OCI-M2 (cell line): ENCODE results near the gene SARDH.

Experiments
- DNase-seq: peaks from one replicate; lab custom pipeline; 2025; ENCODE audit not compliant: unreplicated experiment; lab: John Stamatoyannopoulos, UW

The SARDH gene

GRCh38 chr9:133705576-133705975 is 32.6 kb downstream of the SARDH start:
- DNase-seq, result no peak

GRCh38 chr9:133704711-133705181 is 33.4 kb downstream of the SARDH start:
- DNase-seq, result no peak

DNA sequence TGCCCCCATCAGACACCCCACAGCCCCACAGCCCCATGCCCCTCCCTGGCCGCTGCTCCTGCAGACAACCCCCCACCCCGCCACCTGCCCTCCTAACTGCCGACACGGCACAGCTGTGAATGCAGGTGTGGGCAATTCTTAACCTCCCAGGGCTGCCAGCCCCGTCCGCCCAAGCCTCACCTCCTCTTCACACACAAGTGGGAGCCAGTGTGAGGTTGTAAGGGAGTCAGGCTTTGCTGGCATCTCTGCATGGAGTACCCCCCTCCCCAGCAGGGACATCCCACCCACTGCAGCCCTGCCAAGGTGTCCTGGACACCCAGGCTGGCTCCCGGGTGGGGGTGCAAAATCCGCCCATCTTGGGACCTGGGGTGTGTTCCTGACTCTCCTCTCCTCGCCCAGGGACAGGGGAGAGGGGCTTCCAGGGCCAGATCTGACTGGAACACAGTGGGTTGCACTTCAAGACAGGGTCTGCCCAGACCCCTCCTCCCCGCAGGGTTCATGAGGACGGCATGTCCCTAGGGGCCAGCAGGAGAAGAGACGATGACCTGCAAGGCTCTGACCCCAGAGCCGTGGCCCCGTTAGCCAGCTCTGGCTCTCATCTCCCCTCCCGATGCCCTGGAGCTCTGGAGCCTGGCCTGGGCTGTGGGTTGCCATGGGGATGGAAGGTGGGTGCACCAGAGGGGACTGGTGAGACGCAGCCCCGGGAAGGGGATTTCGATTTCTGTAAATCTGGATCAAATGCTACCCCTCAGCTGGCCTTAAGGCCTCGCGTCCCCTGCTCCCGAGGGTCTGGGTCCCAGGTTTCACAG is 34.4 kb downstream of the SARDH start:
- no peak for DNase-seq

DNA sequence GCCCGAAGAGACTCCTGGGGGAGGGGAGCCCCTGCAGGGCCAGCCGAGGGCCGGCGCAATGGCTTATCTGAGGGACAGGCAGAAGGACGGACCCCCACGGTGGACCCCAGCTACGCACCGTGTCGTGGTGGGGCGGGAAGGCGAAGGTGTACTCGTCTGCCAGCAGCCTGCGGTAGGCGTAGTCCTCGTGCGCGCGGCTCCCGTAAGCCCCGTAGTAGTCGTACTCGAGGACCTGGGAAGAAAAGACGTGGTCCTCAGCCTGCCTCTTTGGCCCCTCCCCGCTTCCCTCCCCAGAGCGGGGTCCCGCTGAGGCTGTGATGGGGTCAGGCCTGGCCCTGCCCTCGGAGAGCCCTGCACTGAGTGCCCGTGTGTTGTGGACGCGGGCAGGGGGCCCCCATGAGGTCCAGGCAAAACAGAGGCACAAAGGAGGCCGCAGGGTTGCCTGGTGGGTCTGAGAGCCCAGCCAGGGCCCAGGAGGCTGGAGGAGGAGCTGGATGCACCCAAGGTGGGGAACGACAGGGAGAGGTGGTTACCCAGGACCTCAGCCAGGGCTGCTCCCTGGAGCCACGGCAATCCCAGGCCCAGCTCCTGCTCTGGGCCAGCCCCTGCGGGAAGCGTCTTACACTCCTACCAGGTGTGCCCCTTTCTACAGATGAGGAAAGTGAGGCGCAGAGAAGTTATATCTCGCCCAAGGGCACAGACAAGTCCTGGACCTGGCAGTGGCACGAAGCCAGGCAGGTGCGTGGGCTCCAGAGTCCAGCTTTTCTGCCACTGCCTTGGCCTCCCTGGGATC is 35.2 kb downstream of the SARDH start:
- DNase-seq, result no peak

GRCh38 chr9:133701981-133702797 is 36.0 kb downstream of the SARDH start:
- DNase-seq, result no peak

GRCh38 chr9:133701321-133701980 is 36.7 kb downstream of the SARDH start:
- DNase-seq, result no peak

GRCh38 chr9:133700819-133701320 is 37.3 kb downstream of the SARDH start:
- DNase-seq, result no peak

- DNase-seq, result no peak
Observed at GRCh38 chr9:133699546-133699945, 38.6 kb downstream of the SARDH start.

DNA sequence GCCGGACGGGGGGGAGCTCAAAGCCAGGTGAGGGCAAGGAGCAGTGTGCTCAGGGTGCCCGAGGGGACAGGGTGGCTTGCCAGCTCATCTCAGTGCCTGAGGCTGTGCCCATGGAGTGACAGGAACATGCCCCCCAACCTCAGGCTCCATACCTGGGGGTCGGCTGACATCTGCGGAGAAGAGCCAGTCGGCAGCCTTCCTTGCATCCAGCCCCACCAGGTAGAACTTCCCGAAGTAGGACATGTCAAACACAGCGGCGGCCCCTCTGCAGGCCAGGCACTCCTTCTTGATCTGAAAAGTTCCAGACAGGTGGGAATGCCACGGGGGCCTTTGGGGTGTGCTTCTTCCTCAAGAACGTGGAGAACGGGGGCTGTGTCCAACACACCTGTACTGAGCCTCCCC is 42.1 kb downstream of the SARDH start:
- DNase-seq, result no peak

DNA sequence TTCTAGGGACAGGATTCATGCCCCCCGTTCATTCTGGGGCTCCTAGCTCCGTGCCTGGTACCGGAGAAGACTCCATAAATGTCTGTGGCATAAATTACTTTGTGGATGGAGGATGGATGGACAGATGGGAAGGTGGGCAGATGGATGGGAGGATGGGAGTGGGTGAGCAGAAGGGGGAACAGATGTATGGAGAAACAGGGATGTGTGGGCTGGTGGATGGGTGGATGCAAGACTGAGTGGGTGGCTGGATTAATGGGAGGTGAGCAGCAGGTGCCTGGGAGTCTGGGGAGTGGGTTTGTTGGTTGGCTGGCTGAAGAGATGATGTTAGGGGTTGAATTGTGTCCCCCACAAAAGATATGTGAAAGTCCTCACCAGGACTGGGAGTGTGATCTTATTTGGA is 43.5 kb downstream of the SARDH start:
- no peak for DNase-seq

DNA sequence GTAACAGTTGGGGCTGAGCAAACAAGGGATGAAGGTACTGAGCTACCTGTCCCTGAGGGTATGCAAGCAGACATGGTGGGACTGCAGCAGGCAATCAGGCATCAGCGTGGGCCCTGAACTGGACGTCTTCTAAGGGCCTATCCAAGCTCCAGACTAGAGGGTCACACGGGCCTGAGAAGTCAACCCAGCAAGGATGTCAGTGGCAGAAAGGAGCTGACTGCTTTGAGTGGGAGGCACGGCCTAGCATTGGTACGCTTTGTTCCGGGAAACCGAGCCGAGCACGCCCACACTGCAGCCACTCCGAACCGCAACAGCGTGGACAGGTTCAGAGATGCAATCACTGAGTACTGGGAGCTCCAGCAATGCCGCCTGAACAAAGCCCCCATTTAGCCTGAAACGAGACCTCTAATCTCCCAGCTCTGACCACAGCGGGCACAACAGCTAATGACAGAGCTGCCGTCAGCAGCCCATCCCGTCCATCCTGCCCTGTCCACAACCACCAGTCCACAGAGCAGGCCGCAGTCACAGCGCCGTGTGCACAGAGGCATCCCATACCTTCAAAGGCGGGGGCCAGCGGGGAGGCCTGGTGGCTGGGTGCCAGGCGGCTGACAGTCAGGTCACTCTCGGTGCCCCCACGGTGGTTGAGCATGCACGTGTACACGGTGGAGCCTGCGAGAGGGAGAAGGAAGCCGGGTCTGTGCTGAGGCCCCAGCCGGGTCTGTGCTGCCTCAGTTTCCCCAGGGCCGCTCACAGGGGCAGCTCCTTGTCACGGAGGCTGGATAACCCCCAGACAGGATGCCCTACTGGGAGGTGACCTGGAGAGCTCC is 44.2 kb downstream of the SARDH start:
- no peak for DNase-seq

- no peak for DNase-seq
Observed at GRCh38 chr9:133693116-133693515, 45.0 kb downstream of the SARDH start.

GRCh38 chr9:133692364-133692985 is 45.7 kb downstream of the SARDH start:
- no peak for DNase-seq

GRCh38 chr9:133691626-133692363 is 46.4 kb downstream of the SARDH start:
- DNase-seq, result no peak

- DNase-seq, result no peak
Observed at GRCh38 chr9:133691191-133691590, 47.0 kb downstream of the SARDH start.

GRCh38 chr9:133690081-133690561 is 48.0 kb downstream of the SARDH start:
- DNase-seq, result no peak

GRCh38 chr9:133689151-133689763 is 48.9 kb downstream of the SARDH start:
- no peak for DNase-seq
